HCT116 (cell line): ENCODE data around the gene LTA4H. TPM values are rescaled to one million over a fixed set of nuclear protein-coding genes. Genes with fewer than 3 reads are reported as not detected.

Experiments
- ATAC-seq: fragments of 200-7000 bp; cut with Tn5 transposase; 2 replicates; pipeline ENCODE4 v1.9.1; 2020; ENCODE audit warnings: mild to moderate bottlenecking, moderate library complexity
- BruUV-seq: library from RNA; stranded (reverse); fragments of 400-500 nt; replicated peaks from 2 replicates; lab custom pipeline; 2021; lab: Mats Ljungman, UMichigan
- CTCF ChIA-PET: fragments of 300-600 bp; sonication (Branson Sonifier 250); formaldehyde crosslinking; loops from one replicate; lab custom pipeline; 2021; ENCODE audit warnings: antibody characterized with exemption; lab: Charles Lee
- POLR2A ChIA-PET: fragments of 300-600, 350-600 bp; sonication (Branson Sonifier 250); formaldehyde crosslinking; loops from one replicate; lab custom pipeline; 2021; ENCODE audit warnings: antibody characterized with exemption; lab: Charles Lee
- RAD21 ChIA-PET, 2 experiments: fragments of 300-600 bp; sonication (Branson Sonifier 250); formaldehyde crosslinking; loops; one replicate each; lab custom pipeline; 2023; ENCODE audit warnings: low total read pairs in 2 of 2; ENCODE audit not compliant: uncharacterized antibody in 2 of 2, unreplicated experiment in 2 of 2, low non-redundant PET in 1 of 2; lab: Charles Lee
- DNase-seq: peaks from one replicate; pipeline ENCODE4 v3.0.0-alpha.2; 2010; ENCODE audit warnings: low read depth, low spot score
- H2AFZ ChIP-seq: fragments of 200-600 bp; shearing (Covaris generic), sonication (generic); 2 replicates; pipeline ENCODE4 v1.6.1; 2017; ENCODE audit warnings: low read depth, mixed run types, mixed read lengths, antibody characterized with exemption, low read length; ENCODE audit not compliant: poor library complexity, severe bottlenecking
- H3K27ac ChIP-seq: 2 replicates; pipeline ENCODE4 v1.5.1; 2012; ENCODE audit warnings: low read depth, low read length
- H3K27me3 ChIP-seq: fragments of 200-600 bp; sonication (generic); 2 replicates; pipeline ENCODE4 v1.6.1; 2016; ENCODE audit warnings: mixed run types, low read length, mixed read lengths; ENCODE audit not compliant: insufficient read depth
- H3K36me3 ChIP-seq, 2 experiments: fragments of 200-500 bp in 1 of 2; fragments of 200-600 bp in 1 of 2; sonication (Bioruptor generic) in 1 of 2; sonication (generic) in 1 of 2; 2 replicates each; pipeline versions ENCODE4 v1.5.1 to v1.6.1; 2014 to 2016; ENCODE audit warnings: low read length in 2 of 2, inconsistent platforms in 1 of 2, mixed read lengths in 1 of 2, mixed run types in 1 of 2; ENCODE audit not compliant: insufficient read depth in 2 of 2, control insufficient read depth in 1 of 2
- H3K4me1 ChIP-seq, 2 experiments: fragments of 200-600 bp in 1 of 2; sonication (generic) in 1 of 2; 2 replicates each; pipeline versions ENCODE4 v1.5.1 to v1.6.1; 2012 to 2017; ENCODE audit warnings: low read length in 2 of 2, inconsistent platforms in 1 of 2, mild to moderate bottlenecking in 1 of 2, mixed read lengths in 1 of 2, mixed run types in 1 of 2, moderate library complexity in 1 of 2; ENCODE audit not compliant: insufficient read depth in 2 of 2, control insufficient read depth in 1 of 2
- H3K4me2 ChIP-seq: fragments of 200-600 bp; sonication (generic); 2 replicates; pipeline ENCODE4 v1.6.1; 2017; ENCODE audit warnings: mixed run types, low read length, mixed read lengths
- H3K4me3 ChIP-seq, 2 experiments: fragments of 200-600 bp in 1 of 2; sonication (generic) in 1 of 2; replicated peaks in 1 of 2; 2 replicates each; pipeline ENCODE4 v1.5.1; 2011 to 2016; ENCODE audit warnings: low read length in 2 of 2, control low read depth in 1 of 2, low read depth in 1 of 2, mild to moderate bottlenecking in 1 of 2, mixed read lengths in 1 of 2, mixed run types in 1 of 2
- H3K79me2 ChIP-seq: fragments of 200-600 bp; sonication (generic); 2 replicates; pipeline ENCODE4 v1.6.1; 2017; ENCODE audit warnings: mild to moderate bottlenecking, mixed run types, low read length, moderate library complexity, mixed read lengths; ENCODE audit not compliant: insufficient read depth
- H3K9ac ChIP-seq: fragments of 200-600 bp; sonication (generic); 2 replicates; pipeline ENCODE4 v1.6.1; 2016; ENCODE audit warnings: low read length, mixed read lengths
- H3K9me2 ChIP-seq: fragments of 200-600 bp; sonication (generic), shearing (Covaris generic); 2 replicates; pipeline ENCODE4 v1.6.1; 2017; ENCODE audit warnings: mixed run types, mild to moderate bottlenecking, moderate library complexity; ENCODE audit not compliant: insufficient read depth
- H3K9me3 ChIP-seq, 2 experiments: fragments of 200-500 bp in 1 of 2; fragments of 200-600 bp in 1 of 2; sonication (Bioruptor generic) in 1 of 2; sonication (generic) in 1 of 2; 2 replicates each; pipeline ENCODE4 v1.6.1; 2014 to 2017; ENCODE audit warnings: low read length in 2 of 2, mixed read lengths in 2 of 2, inconsistent platforms in 1 of 2, low read depth in 1 of 2, mild to moderate bottlenecking in 1 of 2, mixed run types in 1 of 2, moderate library complexity in 1 of 2; ENCODE audit not compliant: control insufficient read depth in 1 of 2, insufficient read depth in 1 of 2
- H4K20me1 ChIP-seq: fragments of 200-600 bp; sonication (generic), shearing (Covaris generic); 2 replicates; pipeline ENCODE4 v1.6.1; 2017; ENCODE audit warnings: mixed run types, mild to moderate bottlenecking, moderate library complexity; ENCODE audit not compliant: insufficient read depth
- CBX3 ChIP-seq: IDR thresholded peaks from 2 replicates; pipeline ENCODE4 v1.6.1; 2012; ENCODE audit warnings: low read depth
- EZH2 ChIP-seq: fragments of 200-600 bp; sonication (generic); IDR thresholded peaks from 2 replicates; pipeline ENCODE4 v1.6.1; 2017; ENCODE audit warnings: antibody characterized with exemption, mixed run types
- RAD21 ChIP-seq: IDR thresholded peaks from 2 replicates; pipeline ENCODE4 v1.6.1; 2012; ENCODE audit warnings: low read depth, mild to moderate bottlenecking
- SP1 ChIP-seq: IDR thresholded peaks from 2 replicates; pipeline ENCODE4 v1.6.1; 2012; ENCODE audit warnings: low read depth
- ZFX ChIP-seq: fragments of 450-650 bp; IDR thresholded peaks from 2 replicates; pipeline ENCODE4 v1.6.1; 2017
- intact Hi-C: fragments of 100-400 bp; cut with micrococcal nuclease; formaldehyde crosslinking; loops from 2 replicates; pipeline ENCODE4 v1.10.0; 2022
- total RNA-seq: library from RNA; stranded (reverse); gene quantifications from one replicate; pipeline ENCODE4 v1.2.1, GENCODE V29; 2021; ENCODE audit not compliant: unreplicated experiment
- TF ChIP-seq, protein P1 (sequence below), 3 experiments: fragments of 200-600 bp in 1 of 3; sonication (generic) in 1 of 3; IDR thresholded peaks in 2 of 3; conservative IDR thresholded peaks in 1 of 3; 2 replicates each; pipeline ENCODE4 v1.5.1; 2012 to 2017; ENCODE audit warnings: low read depth in 2 of 3, low read length in 2 of 3, antibody characterized with exemption in 1 of 3, borderline replicate concordance in 1 of 3, control low read depth in 1 of 3, mild to moderate bottlenecking in 1 of 3, mixed read lengths in 1 of 3, mixed run types in 1 of 3, moderate library complexity in 1 of 3; ENCODE audit not compliant: insufficient read depth in 1 of 3
- TF ChIP-seq, protein P2 (sequence below): IDR thresholded peaks from 2 replicates; pipeline ENCODE4 v1.6.1; 2012

The LTA4H gene
- total RNA-seq, 1 experiment from 2014 or later: 163 TPM

DNA sequence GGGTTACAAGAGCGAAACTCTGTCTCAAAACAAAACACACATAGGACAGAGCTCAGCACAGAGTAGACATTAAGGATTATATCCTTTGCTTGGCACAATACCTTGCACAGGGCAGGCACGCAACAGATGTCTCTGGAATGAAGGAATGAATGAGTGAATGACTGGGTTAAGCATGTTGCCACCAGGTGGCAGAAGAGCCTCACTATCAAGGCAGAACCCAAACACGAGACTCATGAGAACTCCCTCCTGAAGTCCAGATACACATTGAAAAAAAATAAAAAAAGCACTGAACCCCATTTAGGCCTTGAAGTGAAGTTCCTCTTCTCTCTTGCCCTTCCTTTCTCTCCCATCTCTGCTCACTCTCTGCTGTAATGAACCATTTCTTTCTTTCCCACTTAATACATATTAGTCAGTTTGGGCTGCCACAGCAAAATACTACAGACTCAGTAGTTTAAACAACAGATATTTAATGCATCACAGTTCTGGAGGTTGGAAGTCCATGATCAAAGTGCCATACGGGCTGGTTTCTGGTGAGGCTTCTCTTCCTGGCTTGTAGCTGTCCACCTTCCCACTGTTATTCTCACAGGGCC, 26.6 kb upstream of the LTA4H start:
- DNase-seq (peak; percentile 81), ATAC-seq (peak; percentile 96)
- Histone ChIP-seq H3K36me3 (no peaks in the 10 kb centered on the region), H2AFZ (peak overlapping the region; percentile 71), H3K4me1 (no peaks in the 10 kb centered on the region), H3K9me3 (no peaks in the 10 kb centered on the region), H3K9ac (no peak overlapping the region), H3K79me2 (no peaks in the 10 kb centered on the region), H3K4me3 (no peak overlapping the region), H3K9me2 (no peaks in the 10 kb centered on the region), H3K4me2 (no peak overlapping the region), H3K27ac (no peak overlapping the region), H3K27me3 (no peaks in the 10 kb centered on the region), H4K20me1 (no peaks in the 10 kb centered on the region)
- ChIA-PET CTCF (interaction anchor here (1.4 to 2.4 kb wide), 3 partner anchors 153 to 454 kb away, joined by 5 to 17 read pairs (median 6); no protein-coding TSS in a partner anchor), RAD21 (interaction anchor here in 1 of 2 experiments (0.7 kb wide), 1 partner anchor 176 kb away, joined by 3 read pairs; no protein-coding TSS in a partner anchor), POLR2A (no interaction called here)
- TF ChIP-seq, protein P1, sequence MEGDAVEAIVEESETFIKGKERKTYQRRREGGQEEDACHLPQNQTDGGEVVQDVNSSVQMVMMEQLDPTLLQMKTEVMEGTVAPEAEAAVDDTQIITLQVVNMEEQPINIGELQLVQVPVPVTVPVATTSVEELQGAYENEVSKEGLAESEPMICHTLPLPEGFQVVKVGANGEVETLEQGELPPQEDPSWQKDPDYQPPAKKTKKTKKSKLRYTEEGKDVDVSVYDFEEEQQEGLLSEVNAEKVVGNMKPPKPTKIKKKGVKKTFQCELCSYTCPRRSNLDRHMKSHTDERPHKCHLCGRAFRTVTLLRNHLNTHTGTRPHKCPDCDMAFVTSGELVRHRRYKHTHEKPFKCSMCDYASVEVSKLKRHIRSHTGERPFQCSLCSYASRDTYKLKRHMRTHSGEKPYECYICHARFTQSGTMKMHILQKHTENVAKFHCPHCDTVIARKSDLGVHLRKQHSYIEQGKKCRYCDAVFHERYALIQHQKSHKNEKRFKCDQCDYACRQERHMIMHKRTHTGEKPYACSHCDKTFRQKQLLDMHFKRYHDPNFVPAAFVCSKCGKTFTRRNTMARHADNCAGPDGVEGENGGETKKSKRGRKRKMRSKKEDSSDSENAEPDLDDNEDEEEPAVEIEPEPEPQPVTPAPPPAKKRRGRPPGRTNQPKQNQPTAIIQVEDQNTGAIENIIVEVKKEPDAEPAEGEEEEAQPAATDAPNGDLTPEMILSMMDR (IDR thresholded peaks at IDR 0.05 in 2 of 3, conservative IDR thresholded peaks at IDR 0.05 in 1 of 3; ENCODE audit: borderline replicate concordance in 1 of 3, insufficient read depth in 1 of 3, low read depth in 2 of 3, low read length in 2 of 3): peak; percentile 76 to 87 (median 84)
- TF ChIP-seq SP1 (no peak), CBX3 (0 out of 2 replicates have a peak, but pooled peaks have one; percentile 65), EZH2 (no peak), RAD21 (peak; percentile 98), ZFX (no peak)
- TF ChIP-seq, protein P2, sequence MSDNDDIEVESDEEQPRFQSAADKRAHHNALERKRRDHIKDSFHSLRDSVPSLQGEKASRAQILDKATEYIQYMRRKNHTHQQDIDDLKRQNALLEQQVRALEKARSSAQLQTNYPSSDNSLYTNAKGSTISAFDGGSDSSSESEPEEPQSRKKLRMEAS: peak; percentile 37; the same call in 1 of the 2 replicates
- intact Hi-C loops: loop anchor here (1.0 to 5.0 kb wide), 7 partner anchors 70 to 925 kb away; partner anchors contain the start of gene CDK17
- BruUV-seq: no TSS peak
